NCI-H1436 (cell line): ENCODE measurements around the gene TREML4.
"Not testable (repeated sequence)": the region's sequence is repeated elsewhere in the genome, so short reads cannot be mapped to it uniquely, and the experiment has no call there.

Experiments
- DNase-seq: peaks from one replicate; lab custom pipeline; 2025; lab: John Stamatoyannopoulos, UW

TREML4 gene

GRCh38 chr6:41208439-41209106, 19.6 kb upstream of the TREML4 start:
- DNase-seq = no peak

GRCh38 chr6:41209547-41210320, 18.4 kb upstream of the TREML4 start:
- no peak for DNase-seq

DNA sequence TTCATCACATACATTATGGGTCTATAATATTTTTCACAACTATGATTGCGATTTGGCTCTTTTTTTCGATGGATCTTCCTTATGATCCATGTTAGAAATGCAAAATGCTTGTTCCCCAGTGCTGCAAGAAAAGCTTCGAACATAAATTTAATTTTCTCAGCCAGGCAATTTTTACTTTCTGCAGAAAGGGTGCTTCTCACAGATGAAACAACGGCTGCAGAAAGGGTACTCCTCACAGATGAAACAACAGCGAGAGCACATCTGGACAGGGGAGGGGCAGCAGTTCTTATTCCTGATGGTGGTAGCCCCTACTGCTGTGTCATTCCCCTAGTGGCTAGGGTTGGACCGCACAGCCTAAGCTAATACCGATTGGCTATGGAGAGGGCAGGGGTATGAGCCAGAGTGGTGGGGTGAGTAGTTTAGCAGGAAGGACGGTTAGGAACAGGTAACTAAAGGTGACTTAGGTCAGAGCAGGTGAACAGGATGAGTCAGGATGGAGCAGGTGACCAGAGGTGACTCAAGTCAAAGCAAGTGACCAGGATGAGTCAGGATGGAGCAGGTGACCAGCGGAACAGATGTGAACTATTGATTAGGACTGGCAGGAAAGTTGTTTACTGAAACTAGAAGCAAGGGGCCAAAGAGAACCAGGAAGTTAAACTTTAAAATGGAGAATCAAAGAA, 13.4 kb upstream of the TREML4 start:
- DNase-seq = no peak

- no peak for DNase-seq
Measured at GRCh38 chr6:41215777-41216176, 12.4 kb upstream of the TREML4 start.

- DNase-seq = no peak
Measured at GRCh38 chr6:41216616-41217015, 11.5 kb upstream of the TREML4 start.

DNA sequence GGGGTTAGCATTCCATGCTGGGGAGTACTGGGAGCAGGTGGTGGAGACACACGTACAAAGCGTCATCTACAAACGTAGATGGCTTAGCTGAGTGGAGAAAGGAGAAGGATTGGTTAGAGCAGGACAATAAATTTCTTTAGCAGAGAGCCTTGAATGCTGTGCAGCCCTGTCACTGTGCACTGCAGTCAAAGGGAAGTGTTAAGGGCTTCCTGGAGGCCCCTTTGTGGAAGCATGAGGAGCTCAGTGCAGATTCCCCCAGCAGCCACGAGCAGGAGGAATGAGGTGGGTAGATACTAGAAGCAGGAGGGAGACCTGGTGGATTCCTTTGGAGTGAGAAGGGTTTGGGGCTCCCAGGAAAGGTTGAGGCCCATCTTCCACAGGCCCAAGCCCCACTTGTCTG, 6.1 kb upstream of the TREML4 start:
- DNase-seq = no peak

DNA sequence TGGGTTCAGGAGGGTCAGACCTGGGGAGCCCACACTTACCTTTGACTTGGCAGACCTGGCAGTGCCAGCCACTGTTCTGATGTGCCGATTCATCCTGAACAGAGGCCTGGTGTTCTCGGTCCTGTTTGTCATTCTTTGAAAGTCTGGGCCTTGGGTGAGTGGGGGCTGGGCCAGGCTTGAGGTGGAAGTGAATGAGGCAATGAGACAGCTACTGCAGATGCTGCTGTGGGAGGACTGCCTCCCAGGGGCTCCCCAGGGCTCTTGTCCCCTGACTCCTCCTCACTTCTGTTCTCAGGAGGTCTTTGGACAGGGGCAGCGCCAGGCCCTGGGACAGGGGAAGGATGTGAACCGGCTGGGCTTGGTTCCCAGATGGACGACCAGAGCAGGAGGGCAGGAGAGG, 5.6 kb upstream of the TREML4 start:
- no peak for DNase-seq

- no peak for DNase-seq
Measured at GRCh38 chr6:41224800-41225199, 3.3 kb upstream of the TREML4 start.

GRCh38 chr6:41226752-41227151, 1.4 kb upstream of the TREML4 start:
- peak; percentile 60 for DNase-seq

GRCh38 chr6:41228616-41229015, 467 bp downstream of the TREML4 start:
- DNase-seq = no peak

- no peak for DNase-seq
Measured at GRCh38 chr6:41229721-41230120, 1.6 kb downstream of the TREML4 start.

- DNase-seq = no peak
Measured at GRCh38 chr6:41231246-41231645, 3.1 kb downstream of the TREML4 start.

- no peak for DNase-seq
Measured at GRCh38 chr6:41232667-41233066, 4.5 kb downstream of the TREML4 start.

DNA sequence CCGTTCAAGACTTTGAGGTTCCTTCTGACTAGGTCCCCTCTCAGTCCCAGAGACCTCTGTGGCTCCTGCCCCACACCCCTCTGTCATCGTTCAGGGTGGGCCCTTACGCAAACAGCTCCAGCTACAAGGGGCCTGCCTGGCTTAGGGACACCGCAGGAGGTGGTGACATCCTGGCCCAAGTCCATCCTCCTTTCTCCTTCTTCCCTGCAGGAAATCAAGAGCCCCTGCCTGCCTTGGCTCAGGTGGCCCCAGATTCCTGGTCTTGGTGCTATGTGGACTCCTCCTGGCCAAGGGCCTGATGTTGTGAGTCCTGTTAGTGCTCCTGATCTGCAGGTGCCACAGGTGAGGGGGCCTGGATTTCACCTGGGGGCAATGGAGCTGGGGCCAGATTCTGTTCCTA, 8.1 kb downstream of the TREML4 start:
- no peak for DNase-seq

DNA sequence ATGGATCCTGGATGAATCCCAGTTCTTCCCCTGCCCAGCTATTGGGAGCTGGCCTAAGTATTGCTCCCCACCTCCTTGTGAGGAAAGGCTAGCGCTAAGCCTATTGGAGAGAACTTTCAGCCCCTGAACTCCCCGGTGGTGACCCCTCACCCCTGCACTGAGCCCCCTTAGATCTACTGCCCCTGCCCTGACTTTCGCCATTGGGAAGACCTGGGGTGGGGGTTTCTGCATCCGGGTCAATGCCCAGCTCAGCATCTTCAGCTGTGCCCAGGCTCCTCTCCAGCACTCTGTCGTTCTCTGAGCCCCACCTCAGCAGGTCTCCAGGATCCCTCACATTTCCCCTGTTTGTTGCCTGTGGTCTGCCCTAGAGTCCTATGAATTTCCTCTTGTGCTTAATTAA, 9.0 kb downstream of the TREML4 start:
- no peak for DNase-seq

GRCh38 chr6:41239467-41240159, 11.5 kb downstream of the TREML4 start:
- DNase-seq = no peak

- DNase-seq = not testable (repeated sequence)
Measured at GRCh38 chr6:41246529-41246928, 18.4 kb downstream of the TREML4 start.

GRCh38 chr6:41247288-41247865, 19.2 kb downstream of the TREML4 start:
- DNase-seq = no peak

DNA sequence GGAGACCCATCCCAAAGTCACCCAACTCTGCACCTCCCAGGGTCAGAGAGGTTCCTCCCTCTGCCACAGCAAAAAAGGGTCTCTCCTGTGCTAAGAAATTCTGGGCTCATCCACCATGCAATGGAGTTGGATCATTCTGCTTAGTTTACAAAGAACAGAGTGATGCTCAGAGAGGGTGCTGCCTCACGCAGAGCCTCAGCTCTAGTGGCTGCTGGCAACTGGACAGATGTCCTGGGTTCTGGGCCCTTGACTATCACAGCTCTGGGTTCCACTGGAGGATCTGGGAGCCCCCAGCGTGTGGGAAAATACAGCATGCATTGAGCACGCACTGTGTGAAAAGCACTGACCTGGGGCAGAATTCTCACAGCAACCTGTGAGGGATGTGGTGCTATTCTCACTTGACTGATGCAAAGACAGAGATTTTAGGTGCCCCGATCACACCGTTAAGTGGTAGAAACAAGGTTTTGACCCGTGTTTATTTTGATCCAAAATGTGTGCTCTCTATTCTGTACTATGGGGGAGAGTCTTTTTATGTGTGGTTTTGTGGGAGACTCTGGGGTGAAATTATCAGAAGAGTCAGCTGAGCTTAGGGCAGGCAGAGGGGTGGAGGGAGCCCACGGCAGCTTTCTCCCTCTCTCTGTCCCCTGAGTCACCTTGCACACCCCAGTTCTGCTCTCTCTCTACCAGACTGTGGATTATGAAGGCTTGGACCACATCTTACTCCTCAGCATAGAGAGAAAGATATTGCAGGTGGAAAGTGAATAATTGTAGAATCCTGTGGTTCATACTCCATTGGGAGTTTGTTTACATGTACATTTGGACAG, 19.9 kb downstream of the TREML4 start:
- DNase-seq = no peak

GRCh38 chr6:41252401-41253169, 24.4 kb downstream of the TREML4 start:
- no peak for DNase-seq
